Hematopoietic multipotent progenitor cell (in vitro differentiated cells): ENCODE results near the gene UMPS. TPM values are rescaled to one million over a fixed set of nuclear protein-coding genes. Genes with fewer than 3 reads are reported as not detected.

Experiments used
- DNase-seq, 3 donors: peaks; one replicate each; pipeline ENCODE4 v3.0.0-alpha.2; 2011 to 2015; ENCODE audit warnings: low read depth in 2 of 3, low spot score in 2 of 3
- total RNA-seq: library from RNA; depleted of rRNA; stranded (reverse); fragments of >200 nt; gene quantifications from one replicate; pipeline ENCODE4 v1.2.3, GENCODE V29; 2012

UMPS gene
- 17.8 TPM for total RNA-seq

- peak; percentile 71 to 90 (median 83) for DNase-seq
These were observed at the start of gene UMPS for GRCh38 chr3:124730129-124730940. TSS of gene UMPS (plus strand) at chr3:124730452. CDS start at chr3:124730472, 20 bp downstream.

GRCh38 chr3:124680521-124680920, 49.7 kb upstream of the UMPS start:
- DNase-seq = no peak

GRCh38 chr3:124682263-124682662, 48.0 kb upstream of the UMPS start:
- DNase-seq = no peak

GRCh38 chr3:124684459-124684858, 45.8 kb upstream of the UMPS start:
- no peak for DNase-seq

- no peak for DNase-seq
These were observed 45.2 kb upstream of the UMPS start for GRCh38 chr3:124685067-124685466.

- no peak for DNase-seq
These were observed 44.8 kb upstream of the UMPS start for GRCh38 chr3:124685481-124685880.

GRCh38 chr3:124686028-124686670, 44.1 kb upstream of the UMPS start:
- no peak for DNase-seq

- peak; percentile 30 to 84 (median 75) for DNase-seq
These were observed 41.4 kb upstream of the UMPS start for GRCh38 chr3:124688581-124689454.

- DNase-seq = no peak
These were observed 38.7 kb upstream of the UMPS start for GRCh38 chr3:124691599-124691998.

GRCh38 chr3:124694486-124694885, 35.8 kb upstream of the UMPS start:
- DNase-seq = no peak

GRCh38 chr3:124695369-124695768, 34.9 kb upstream of the UMPS start:
- DNase-seq = no peak

GRCh38 chr3:124696006-124696405, 34.2 kb upstream of the UMPS start:
- DNase-seq = no peak

GRCh38 chr3:124697302-124697701, 33.0 kb upstream of the UMPS start:
- no peak for DNase-seq

- DNase-seq = no peak
These were observed 32.1 kb upstream of the UMPS start for GRCh38 chr3:124698030-124698770.

GRCh38 chr3:124699051-124699450, 31.2 kb upstream of the UMPS start:
- DNase-seq = no peak

GRCh38 chr3:124699686-124700396, 30.4 kb upstream of the UMPS start:
- no peak for DNase-seq

- DNase-seq = no peak
These were observed 29.2 kb upstream of the UMPS start for GRCh38 chr3:124700880-124701684.

GRCh38 chr3:124701687-124702086, 28.6 kb upstream of the UMPS start:
- no peak for DNase-seq

- no peak for DNase-seq
These were observed 27.3 kb upstream of the UMPS start for GRCh38 chr3:124702950-124703349.
